Ovary (tissue), 9 donors: Measurements from ENCODE around the gene STARD4. TPM values are rescaled to one million over a fixed set of nuclear protein-coding genes. Genes with fewer than 3 reads are reported as not detected.

Experiments used
- DNase-seq, 5 donors: peaks; one replicate each; pipeline ENCODE4 v3.0.0-alpha.2; 2019 to 2020
- H3K27ac ChIP-seq, 2 donors: fragments of 200-600 bp; one replicate each; pipeline versions ENCODE4 v1.5.1 to v1.8.0; 2019 to 2022
- H3K27me3 ChIP-seq: fragments of 200-600 bp; one replicate; pipeline ENCODE4 v1.8.0; 2022
- H3K36me3 ChIP-seq: fragments of 200-600 bp; sonication (generic); one replicate; pipeline ENCODE4 v1.5.1; 2019
- H3K4me1 ChIP-seq: one replicate; pipeline ENCODE4 v1.8.1; 2013; ENCODE audit warnings: mild to moderate bottlenecking, moderate library complexity; ENCODE audit not compliant: insufficient read depth
- H3K4me3 ChIP-seq: fragments of 200-600 bp; sonication (generic); one replicate; pipeline ENCODE4 v1.5.1; 2017
- H3K9me3 ChIP-seq, 2 donors: fragments of 200-600 bp in 1 of 2; sonication (generic) in 1 of 2; one replicate each; pipeline versions ENCODE4 v1.5.1 to v1.8.1; 2013 to 2019; ENCODE audit warnings: mild to moderate bottlenecking in 1 of 2, moderate library complexity in 1 of 2
- EP300 ChIP-seq: sonication (generic); formaldehyde crosslinking; IDR thresholded peaks from one replicate; pipeline ENCODE4 v1.6.1; 2017; ENCODE audit warnings: antibody characterized with exemption
- POLR2A ChIP-seq: fragments of 450-650 bp; IDR thresholded peaks from one replicate; pipeline ENCODE4 v1.6.1; 2017; ENCODE audit warnings: antibody characterized with exemption, mild to moderate bottlenecking, moderate library complexity
- WGBS, 3 donors: extraction: QIAGEN DNeasy Blood & Tissue Kit in 1 of 3; methylation state at CpG; one replicate each; pipeline versions ENCODE4 v1.1.5 to v1.1.7; 2013 to 2017; 5-methylcytosine and 5-hydroxymethylcytosine counted together
- intact Hi-C, 4 donors: fragments of 100-400 bp; cut with DNase I; formaldehyde crosslinking; loops; one replicate each; pipeline versions ENCODE4 v1.11.0 to v1.15.1; 2022 to 2023
- polyA plus RNA-seq, 2 donors: library from polyadenylated mRNA; stranded (reverse); fragments of 200-250 nt in 1 of 2; fragments of 350-450 nt in 1 of 2; fragmentation: Illumina TruSeq in 1 of 2; extraction: RNeasy Lipid Tissue Mini Kit (QIAGEN cat#74804) in 1 of 2; gene quantifications; one replicate each; pipeline ENCODE4 v1.2.3, GENCODE V29; 2013 to 2014
- total RNA-seq, 7 donors: library from RNA; depleted of rRNA in 2 of 7; stranded (reverse); fragments of >200 nt in 2 of 7; fragmentation: NEBNext Ultra II Directional in 3 of 7; extraction: Animal tissue kit (Norgen Biotek cat#: 25700) in 3 of 7; gene quantifications; one replicate each; pipeline versions ENCODE4 v1.1.0 to v1.2.4, GENCODE V29; 2016 to 2023
- TF ChIP-seq, protein P1 (sequence below), 3 donors: fragments of 450-650 bp in 2 of 3; fragments of 200-600 bp in 1 of 3; IDR thresholded peaks; one replicate each; pipeline versions ENCODE4 v1.5.1 to v1.8.0; 2016 to 2022; ENCODE audit warnings: antibody characterized with exemption in 3 of 3, mild to moderate bottlenecking in 1 of 3
- donor health status: DM: no; HTN: no; CAD: no; lungs with moderate emphysema.
- donor health status: DM: no; HTN: no; CAD: no.
- donor health status: Bipolar disorder and iron deficiency.
- donor health status: DM: yes; HTN: yes; CAD: no.
- donor health status: DM: no; HTN: no; CAD: no.
- donor health status: DM: yes; HTN: yes; CAD: no.

The STARD4 gene
- total and polyA plus RNA-seq, 9 donors = 4.5 to 34.1 (median 7.8) TPM

DNA sequence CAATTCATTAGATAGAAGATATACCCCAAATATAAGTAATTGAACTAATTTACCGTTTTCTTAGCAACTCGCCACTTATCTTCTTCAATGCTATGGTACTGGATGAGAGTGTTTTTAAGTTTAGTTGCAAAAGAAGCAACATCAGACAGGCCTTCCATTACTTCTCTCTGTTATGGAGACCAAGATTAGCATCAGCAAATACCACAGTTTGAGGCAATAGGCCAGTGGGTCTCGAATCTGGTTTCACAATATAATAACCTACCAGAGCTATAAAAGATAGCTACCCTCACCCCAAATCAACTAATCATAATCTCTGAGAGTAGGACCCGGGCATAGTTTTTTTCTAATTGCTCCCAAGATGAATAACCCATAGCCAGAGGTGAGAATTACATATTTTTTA is 5.1 kb downstream of the STARD4 start:
- intact Hi-C loops = no loop called here
- H3K4me3 ChIP-seq = no peak overlapping the region
- H3K9me3 ChIP-seq = no peaks in the 10 kb centered on the region
- no peak overlapping the region for H3K27ac ChIP-seq
- no peaks in the 10 kb centered on the region for H3K4me1 ChIP-seq
- TF ChIP-seq POLR2A = no peak
- no peak for TF ChIP-seq EP300
- TF ChIP-seq, protein P1, sequence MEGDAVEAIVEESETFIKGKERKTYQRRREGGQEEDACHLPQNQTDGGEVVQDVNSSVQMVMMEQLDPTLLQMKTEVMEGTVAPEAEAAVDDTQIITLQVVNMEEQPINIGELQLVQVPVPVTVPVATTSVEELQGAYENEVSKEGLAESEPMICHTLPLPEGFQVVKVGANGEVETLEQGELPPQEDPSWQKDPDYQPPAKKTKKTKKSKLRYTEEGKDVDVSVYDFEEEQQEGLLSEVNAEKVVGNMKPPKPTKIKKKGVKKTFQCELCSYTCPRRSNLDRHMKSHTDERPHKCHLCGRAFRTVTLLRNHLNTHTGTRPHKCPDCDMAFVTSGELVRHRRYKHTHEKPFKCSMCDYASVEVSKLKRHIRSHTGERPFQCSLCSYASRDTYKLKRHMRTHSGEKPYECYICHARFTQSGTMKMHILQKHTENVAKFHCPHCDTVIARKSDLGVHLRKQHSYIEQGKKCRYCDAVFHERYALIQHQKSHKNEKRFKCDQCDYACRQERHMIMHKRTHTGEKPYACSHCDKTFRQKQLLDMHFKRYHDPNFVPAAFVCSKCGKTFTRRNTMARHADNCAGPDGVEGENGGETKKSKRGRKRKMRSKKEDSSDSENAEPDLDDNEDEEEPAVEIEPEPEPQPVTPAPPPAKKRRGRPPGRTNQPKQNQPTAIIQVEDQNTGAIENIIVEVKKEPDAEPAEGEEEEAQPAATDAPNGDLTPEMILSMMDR (IDR thresholded peaks at IDR 0.05) = no peak
- 90 to 92% (median 91%) methylated on average over 4 of the region's 4 CpGs for WGBS, 3 donors
- H3K27me3 ChIP-seq = no peaks in the 10 kb centered on the region
- no peaks in the 10 kb centered on the region for H3K36me3 ChIP-seq
- no peak for DNase-seq

DNA sequence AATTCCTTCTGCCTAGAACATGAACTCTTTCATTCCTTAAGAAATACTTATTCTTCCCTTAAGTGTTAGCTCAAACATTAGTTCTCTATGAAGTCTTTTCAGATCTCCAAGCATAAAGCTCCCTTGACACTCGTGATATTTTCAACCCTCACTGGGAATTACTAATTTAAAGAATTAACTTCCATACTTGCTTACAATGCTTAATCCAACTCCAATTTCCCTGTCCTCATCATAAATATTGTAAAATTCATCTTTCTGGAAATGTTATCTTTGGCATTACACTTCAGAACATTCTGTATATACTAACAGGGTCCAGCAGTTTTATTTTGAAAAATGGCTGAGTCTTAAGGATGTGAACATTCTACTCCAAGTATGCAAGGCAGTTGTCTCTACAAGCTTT is 7.2 kb downstream of the STARD4 start:
- TF ChIP-seq EP300 = no peak
- no peak for TF ChIP-seq POLR2A
- TF ChIP-seq, protein P1 (IDR thresholded peaks at IDR 0.05) = no peak
- Histone ChIP-seq H3K27ac (no peak overlapping the region), H3K9me3 (no peaks in the 10 kb centered on the region), H3K4me1 (no peaks in the 10 kb centered on the region), H3K27me3 (no peaks in the 10 kb centered on the region), H3K36me3 (no peaks in the 10 kb centered on the region), H3K4me3 (no peak overlapping the region)
- intact Hi-C loops = no loop called here
- WGBS, 3 donors = 53 to 68% (median 56%) methylated on average over 1 of the region's 1 CpG
- DNase-seq = no peak

DNA sequence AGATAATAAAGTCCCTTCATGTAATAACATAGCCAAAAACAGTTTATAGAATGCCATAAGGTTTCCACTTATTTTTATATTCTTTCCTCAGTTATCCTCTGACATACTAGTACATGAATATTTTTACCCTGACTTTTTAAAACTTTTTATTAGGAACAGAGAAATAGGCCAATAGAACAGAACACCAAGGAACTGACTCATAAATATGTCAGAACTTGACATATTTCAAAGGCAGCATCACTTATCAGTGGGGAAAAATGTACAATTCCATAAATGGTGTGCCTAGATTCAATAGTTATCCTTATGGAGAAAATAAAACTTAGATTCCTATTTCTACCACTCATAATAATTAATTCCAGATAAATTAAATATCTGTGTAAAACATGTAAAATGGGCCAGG is 9.4 kb downstream of the STARD4 start:
- no peak for TF ChIP-seq POLR2A
- TF ChIP-seq, protein P1 (IDR thresholded peaks at IDR 0.05) = no peak
- no peak for TF ChIP-seq EP300
- Histone ChIP-seq H3K27ac (no peak overlapping the region), H3K27me3 (no peaks in the 10 kb centered on the region), H3K4me1 (no peaks in the 10 kb centered on the region), H3K36me3 (no peaks in the 10 kb centered on the region), H3K9me3 (no peaks in the 10 kb centered on the region), H3K4me3 (no peak overlapping the region)
- intact Hi-C loops = no loop called here
- DNase-seq = no peak

DNA sequence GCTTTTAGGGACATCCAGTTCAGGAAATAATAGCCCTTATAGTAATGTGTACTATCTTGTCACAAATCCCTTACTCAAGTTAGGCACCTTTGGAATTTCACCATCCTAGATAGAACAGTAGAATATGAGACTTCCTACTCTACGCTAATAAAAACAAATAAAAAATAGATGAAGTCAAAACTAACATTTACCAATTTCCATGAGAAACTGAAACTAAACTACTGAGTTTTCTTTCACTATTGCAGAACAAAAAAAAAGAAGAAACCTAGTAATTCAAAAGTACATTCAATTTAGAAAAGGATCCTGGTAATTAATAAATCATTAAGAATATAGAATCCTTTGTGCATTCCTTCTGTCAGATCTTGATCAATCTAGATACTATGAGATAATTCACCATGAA is 14.0 kb downstream of the STARD4 start:
- WGBS, 3 donors = 55 to 75% (median 55%) methylated on average over 1 of the region's 1 CpG
- H3K4me3 ChIP-seq = no peak overlapping the region
- H3K4me1 ChIP-seq = no peaks in the 10 kb centered on the region
- no peak overlapping the region for H3K27ac ChIP-seq
- no peak for DNase-seq
- TF ChIP-seq, protein P1 (IDR thresholded peaks at IDR 0.05) = no peak
- TF ChIP-seq POLR2A (no peak), EP300 (no peak)
- H3K9me3 ChIP-seq = no peaks in the 10 kb centered on the region
- intact Hi-C loops = no loop called here
- H3K27me3 ChIP-seq = no peaks in the 10 kb centered on the region
- no peaks in the 10 kb centered on the region for H3K36me3 ChIP-seq

DNA sequence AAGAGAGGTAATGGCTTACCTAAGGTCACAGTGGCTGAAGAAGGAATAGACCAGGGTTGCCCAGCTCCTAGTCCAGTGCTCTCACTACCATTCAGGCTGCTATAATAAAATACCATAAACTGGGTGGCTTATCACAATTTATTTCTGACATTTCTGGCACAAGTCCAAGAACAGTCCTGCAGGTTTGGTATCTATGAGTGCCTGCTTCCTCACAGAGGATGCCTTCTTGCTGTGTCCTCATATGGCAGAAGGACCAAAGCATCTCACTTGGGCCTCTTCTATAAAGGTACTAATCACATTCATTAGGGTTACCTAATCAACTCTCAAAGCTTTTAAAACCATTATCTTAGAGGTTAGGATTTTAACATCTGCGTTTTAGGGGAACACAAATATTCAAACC is 17.2 kb downstream of the STARD4 start:
- no peaks in the 10 kb centered on the region for H3K9me3 ChIP-seq
- H3K4me3 ChIP-seq = no peak overlapping the region
- no peak for TF ChIP-seq POLR2A
- TF ChIP-seq, protein P1 (IDR thresholded peaks at IDR 0.05) = no peak
- TF ChIP-seq EP300 = no peak
- H3K4me1 ChIP-seq = no peaks in the 10 kb centered on the region
- no peaks in the 10 kb centered on the region for H3K36me3 ChIP-seq
- no peaks in the 10 kb centered on the region for H3K27me3 ChIP-seq
- 63 to 82% (median 68%) methylated on average over 1 of the region's 1 CpG for WGBS, 3 donors
- DNase-seq = no peak
- H3K27ac ChIP-seq = no peak overlapping the region
- intact Hi-C loops = no loop called here
